ENCODE data around the gene PRKAB1.

PRKAB1 gene

DNA sequence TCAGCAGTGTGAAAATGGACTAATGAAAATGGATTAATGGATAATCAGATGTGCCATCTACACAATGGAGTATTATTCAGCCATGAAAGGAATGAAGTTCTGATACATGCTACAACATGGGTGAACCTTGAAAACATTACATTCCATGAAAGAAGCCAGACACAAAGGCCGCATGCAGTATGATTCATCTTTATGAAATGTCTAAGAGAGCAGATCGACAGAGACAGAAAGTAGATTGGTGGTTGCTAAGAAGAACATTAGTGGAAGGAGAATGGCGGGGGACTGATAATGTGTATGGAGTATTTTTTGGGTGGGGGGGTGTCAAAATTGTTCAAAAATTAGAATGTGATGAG is 47.3 kb downstream of the PRKAB1 start:
- DNase-seq: no peak

DNA sequence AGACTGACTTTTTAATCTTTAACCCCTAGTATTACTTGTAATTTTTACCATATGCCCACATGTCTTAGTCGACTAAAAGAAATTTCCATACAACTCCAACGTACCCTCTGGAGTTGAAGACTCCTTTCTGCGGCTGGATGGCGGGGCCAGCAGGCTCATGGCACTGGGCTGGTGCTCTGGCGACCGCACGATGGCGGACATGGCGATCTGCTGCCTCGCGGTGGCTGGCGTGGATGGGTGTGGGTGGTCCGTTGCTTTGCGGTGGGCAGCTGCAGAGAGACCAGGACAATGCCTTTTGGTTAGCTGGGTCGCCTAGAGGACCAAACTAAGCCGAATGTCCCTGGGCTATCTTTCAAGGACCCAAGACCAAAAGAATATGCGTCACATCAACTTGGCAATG is 50.2 kb downstream of the PRKAB1 start:
- DNase-seq: no peak

DNA sequence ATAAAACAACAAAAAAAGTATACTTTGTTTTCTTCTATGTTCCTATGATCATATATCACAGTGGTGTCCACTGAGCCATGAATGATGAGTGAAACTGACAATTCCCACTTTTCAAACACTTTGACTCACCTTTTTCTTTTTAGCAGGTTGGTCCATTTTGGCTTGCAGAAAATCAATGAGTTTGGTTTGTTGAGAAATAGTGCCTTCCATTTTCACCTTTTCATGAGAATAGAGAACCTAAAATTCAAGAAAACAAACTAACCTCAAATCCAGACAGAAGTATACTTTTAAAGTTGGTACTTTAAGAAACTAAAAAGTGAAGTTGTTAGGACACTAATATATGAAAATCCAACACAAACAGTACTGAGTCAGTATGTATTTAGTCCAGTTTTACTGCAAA is 52.4 kb downstream of the PRKAB1 start:
- no peak for DNase-seq

DNA sequence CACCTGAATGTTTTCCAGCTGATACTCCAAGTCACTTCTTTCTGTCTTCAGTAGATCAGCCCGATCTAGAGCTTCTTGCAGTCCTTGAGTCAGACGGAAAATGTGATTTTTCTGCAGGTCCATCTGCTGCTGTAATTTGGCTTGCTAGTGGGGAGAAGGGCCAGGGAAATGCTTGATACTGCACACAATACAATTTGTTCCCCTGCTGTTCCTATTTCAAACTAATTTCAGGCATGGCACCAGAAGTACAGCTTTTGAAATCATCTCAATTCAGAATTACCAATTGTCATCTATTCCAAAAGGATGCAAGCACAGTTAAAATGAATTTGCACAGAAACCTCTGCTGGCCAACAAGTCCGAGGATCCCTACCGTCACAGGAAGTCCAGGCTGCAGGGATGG is 53.4 kb downstream of the PRKAB1 start:
- no peak for DNase-seq

DNA sequence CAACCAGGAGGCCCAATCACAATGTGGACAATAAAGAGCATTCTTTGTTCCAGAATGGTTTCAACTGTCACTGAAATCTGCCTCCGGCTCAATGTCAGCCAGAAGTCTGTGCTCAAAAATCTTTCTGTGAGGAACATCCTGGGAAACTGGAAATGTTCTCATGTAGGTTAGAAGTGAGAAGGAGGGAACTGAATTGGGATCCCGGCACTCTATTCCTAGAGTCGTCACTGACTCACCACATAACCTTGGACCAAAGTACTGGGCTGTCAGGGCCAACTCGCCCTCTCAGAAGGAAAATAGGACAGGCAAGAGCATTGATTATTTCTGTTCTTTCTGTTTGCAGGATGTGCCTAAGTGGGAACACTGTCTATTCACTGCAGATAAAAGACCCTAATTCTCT is 57.6 kb downstream of the PRKAB1 start:
- no peak for DNase-seq

DNA sequence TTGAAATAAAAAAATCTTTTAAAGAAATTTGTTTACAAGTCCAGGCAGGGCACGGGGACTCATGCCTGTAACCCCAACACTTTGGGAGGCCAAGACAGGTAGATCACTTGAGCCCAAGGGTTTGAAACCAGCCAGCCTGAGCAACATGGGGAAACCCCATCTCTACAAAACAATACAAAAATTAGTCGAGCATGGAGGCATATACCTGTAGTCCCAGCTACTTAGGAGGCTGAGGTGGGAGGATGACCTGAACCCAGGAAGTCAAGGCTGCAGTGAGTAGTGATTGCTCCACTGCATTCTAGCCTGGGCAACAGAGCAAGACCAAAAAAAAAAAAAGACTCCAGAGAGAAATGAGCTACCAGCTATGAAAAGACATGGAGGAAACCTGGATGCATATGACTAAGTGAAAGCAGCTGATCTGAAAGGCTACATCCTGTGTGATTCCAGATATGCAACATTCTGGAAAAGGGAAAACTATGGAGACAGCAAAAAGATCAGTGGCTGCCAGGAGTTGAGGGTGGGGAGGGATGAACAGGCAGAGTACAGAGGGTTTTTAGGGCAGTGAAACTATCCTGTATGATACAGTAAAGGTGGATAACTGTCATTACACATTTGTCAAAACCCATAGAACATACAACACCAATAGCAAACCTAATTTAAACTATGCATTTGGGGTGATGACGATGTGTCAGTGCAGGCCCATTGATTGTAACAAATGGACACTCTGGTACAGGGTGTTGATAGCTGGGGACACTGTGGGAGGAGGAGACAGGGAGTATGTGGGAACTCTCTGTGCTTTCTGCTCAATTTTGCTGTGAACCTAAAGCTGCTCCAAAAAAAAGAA is 59.9 kb downstream of the PRKAB1 start:
- no peak for DNase-seq

DNA sequence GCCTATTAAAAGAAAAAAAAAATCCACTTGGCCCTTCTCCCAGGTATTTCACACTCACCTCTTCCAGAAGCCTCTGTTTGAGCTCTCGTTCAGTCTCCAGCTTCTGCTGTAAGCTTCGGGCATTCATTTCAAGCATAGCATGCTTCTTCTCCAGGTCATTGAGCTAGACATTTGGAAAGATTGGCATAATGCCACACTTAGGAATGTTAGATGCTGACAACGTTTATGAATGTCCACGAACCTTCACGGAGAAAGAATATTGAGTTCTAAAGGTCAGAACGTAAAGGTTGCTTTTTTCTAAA is 60.5 kb downstream of the PRKAB1 start:
- no peak for DNase-seq

DNA sequence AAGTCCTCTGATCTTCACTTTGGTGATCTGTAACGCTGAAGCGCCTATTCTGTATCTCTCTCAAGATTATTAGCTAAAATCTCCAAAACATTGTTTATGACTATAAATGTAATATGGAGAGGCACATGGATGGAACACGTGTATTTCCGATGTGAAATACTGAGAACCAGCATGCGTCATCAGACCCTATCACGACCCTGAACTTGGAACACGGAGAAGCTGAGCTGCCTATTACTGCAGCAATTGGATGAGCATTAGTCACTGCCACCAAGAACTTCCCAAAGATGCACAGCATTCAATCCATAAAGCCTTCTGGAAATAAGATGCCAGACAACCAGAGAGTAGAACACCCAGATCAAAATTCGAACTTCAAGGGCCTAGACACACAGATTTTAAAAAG is 61.9 kb downstream of the PRKAB1 start:
- DNase-seq: no peak

DNA sequence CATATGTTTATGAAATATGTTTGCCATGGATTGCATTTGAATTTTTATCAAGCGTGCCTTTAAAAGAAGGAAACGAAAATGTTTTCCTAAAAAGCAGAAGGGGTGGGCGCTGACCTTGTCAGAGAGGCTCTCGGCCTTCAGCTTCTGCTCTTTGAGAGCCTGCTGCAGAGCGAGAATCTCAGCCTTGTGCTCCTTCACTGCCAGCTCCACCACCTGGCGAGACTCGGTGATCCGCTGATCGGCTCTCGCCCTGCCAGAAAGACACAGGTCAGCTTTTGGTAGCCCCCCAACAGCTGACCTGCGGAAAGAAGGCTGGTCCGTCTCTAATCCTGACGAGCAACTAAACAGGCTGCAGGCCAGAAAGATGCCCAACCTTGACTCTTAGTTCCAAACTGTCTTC is 62.4 kb downstream of the PRKAB1 start:
- DNase-seq: no peak

Measured in activated gamma-delta T cell (primary cell).